ENCODE data around the gene FYN.

GRCh38 chr6:111865909-111866546, 7.2 kb downstream of the FYN start:
- TF ChIP-seq CTCF (conservative IDR thresholded peaks at IDR 0.05) (no peak), ZFX (IDR thresholded peaks at IDR 0.05) (no peak)

All from C4-2B (cell line).